Loucy (cell line): ENCODE data around the gene SERPINB3.
"Not testable (repeated sequence)": the region's sequence is repeated elsewhere in the genome, so short reads cannot be mapped to it uniquely, and the experiment has no call there.

Source experiments
- H2AFZ ChIP-seq: fragments of 200-600 bp; sonication (generic); 2 replicates; pipeline ENCODE4 v1.6.0; 2016; ENCODE audit warnings: antibody characterized with exemption, mild to moderate bottlenecking, low read length, moderate library complexity
- H3F3A ChIP-seq: fragments of 200-600 bp; 2 replicates; pipeline ENCODE4 v1.6.0; 2016; ENCODE audit warnings: antibody characterized with exemption, low read depth, mild to moderate bottlenecking
- H3K27me3 ChIP-seq: fragments of 200-600 bp; sonication (generic); 2 replicates; pipeline ENCODE4 v1.6.1; 2014; ENCODE audit warnings: low read length, mild to moderate bottlenecking; ENCODE audit not compliant: insufficient read depth, poor library complexity, severe bottlenecking
- H3K36me3 ChIP-seq: fragments of 200-600 bp; sonication (generic); 2 replicates; pipeline ENCODE4 v1.6.1; 2016; ENCODE audit warnings: low read length; ENCODE audit not compliant: insufficient read depth
- H3K4me1 ChIP-seq: fragments of 200-600 bp; sonication (generic); 2 replicates; pipeline ENCODE4 v1.5.1; 2014; ENCODE audit warnings: low read length, mild to moderate bottlenecking; ENCODE audit not compliant: insufficient read depth, poor library complexity, severe bottlenecking
- H3K4me2 ChIP-seq: fragments of 200-600 bp; sonication (generic); 2 replicates; pipeline ENCODE4 v1.6.0; 2014; ENCODE audit warnings: antibody characterized with exemption, low read length, low read depth, mild to moderate bottlenecking; ENCODE audit not compliant: poor library complexity, severe bottlenecking
- H3K4me3 ChIP-seq: fragments of 200-600 bp; sonication (generic); 2 replicates; pipeline ENCODE4 v1.5.1; 2014; ENCODE audit warnings: low read length, mild to moderate bottlenecking, mixed read lengths; ENCODE audit not compliant: poor library complexity, severe bottlenecking
- H3K79me2 ChIP-seq: fragments of 200-600 bp; sonication (generic); 2 replicates; pipeline ENCODE4 v1.6.1; 2014; ENCODE audit warnings: low read length; ENCODE audit not compliant: insufficient read depth
- H3K9ac ChIP-seq: fragments of 200-600 bp; sonication (generic); 2 replicates; pipeline ENCODE4 v1.6.0; 2014; ENCODE audit warnings: mild to moderate bottlenecking, low read depth, low read length, moderate library complexity; ENCODE audit not compliant: poor library complexity, severe bottlenecking
- H3K9me2 ChIP-seq: fragments of 200-600 bp; sonication (generic); replicated peaks from 2 replicates; pipeline ENCODE4 v1.6.1; 2016; ENCODE audit warnings: low read depth, low read length, mixed read lengths
- H3K9me3 ChIP-seq: fragments of 200-600 bp; sonication (generic); 2 replicates; pipeline ENCODE4 v1.6.1; 2014; ENCODE audit warnings: mild to moderate bottlenecking, antibody characterized with exemption, low read length, low read depth; ENCODE audit not compliant: insufficient read depth
- H4K20me1 ChIP-seq: fragments of 200-600 bp; sonication (generic); 2 replicates; pipeline ENCODE4 v1.6.0; 2014; ENCODE audit warnings: antibody characterized with exemption, low read length, mild to moderate bottlenecking; ENCODE audit not compliant: insufficient read depth, poor library complexity, severe bottlenecking
- CTCF ChIP-seq: fragments of 200-600 bp; sonication (generic); conservative IDR thresholded peaks from 2 replicates; pipeline ENCODE4 v1.5.1; 2014; ENCODE audit warnings: mild to moderate bottlenecking, antibody characterized with exemption, low read length
- EZH2phosphoT487 ChIP-seq: fragments of 200-600 bp; IDR thresholded peaks from 2 replicates; pipeline ENCODE4 v1.6.1; 2018; ENCODE audit warnings: antibody characterized with exemption, mild to moderate bottlenecking, moderate library complexity, borderline replicate concordance

SERPINB3 gene

DNA sequence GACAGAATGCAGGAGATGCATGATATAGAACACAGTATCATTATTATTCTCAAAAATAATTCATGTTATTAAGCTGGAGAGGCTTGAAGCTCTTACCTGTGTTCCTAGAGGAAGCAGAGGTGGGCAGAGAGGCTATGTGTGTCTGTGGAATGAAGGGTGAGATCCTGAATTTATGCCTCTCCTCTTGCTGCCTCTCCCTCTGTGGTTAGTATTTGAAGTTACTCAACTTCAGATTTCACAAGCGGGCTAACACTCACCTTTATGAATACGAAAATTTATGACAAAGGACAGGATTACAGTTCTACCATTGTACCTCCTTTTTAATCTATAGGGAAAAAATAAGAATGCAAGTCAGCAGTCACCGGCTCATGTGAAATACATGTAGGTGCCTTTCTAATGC, at the start of gene SERPINB3:
SERPINB3 (minus strand) TSS at position 144 of the 400 bp plus-strand sequence. CDS start 677 bp downstream, outside the sequence.
- H2AFZ ChIP-seq, H3K9me3 ChIP-seq, H3F3A ChIP-seq, H4K20me1 ChIP-seq, H3K9ac ChIP-seq, H3K4me3 ChIP-seq, H3K36me3 ChIP-seq, H3K4me1 ChIP-seq, H3K4me2 ChIP-seq, H3K27me3 ChIP-seq, H3K9me2 ChIP-seq, H3K79me2 ChIP-seq: not testable (repeated sequence)

DNA sequence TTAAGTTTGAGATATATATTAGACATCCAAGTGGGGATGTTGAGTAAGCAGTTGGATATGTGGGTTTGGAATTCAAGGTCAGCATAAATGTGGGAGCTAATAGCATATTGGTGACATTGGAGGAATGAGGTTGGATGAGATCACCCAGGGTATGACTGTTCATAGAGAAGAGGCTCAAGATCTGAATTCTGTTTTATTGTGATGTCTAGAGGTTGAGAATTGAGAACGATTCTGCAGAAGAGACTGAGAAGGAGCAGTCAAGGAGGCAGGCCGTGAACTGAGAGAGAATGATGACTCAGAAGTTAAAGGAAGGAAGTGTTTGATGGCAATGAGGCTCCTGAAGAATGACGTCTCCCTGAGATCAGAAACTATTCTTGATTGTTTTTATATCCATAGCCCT, 47.0 kb upstream of the SERPINB3 start:
- Histone ChIP-seq H3F3A (no peaks in the 10 kb centered on the region), H3K36me3 (no peaks in the 10 kb centered on the region), H3K9ac (no peak overlapping the region), H4K20me1 (no peaks in the 10 kb centered on the region), H3K9me3 (no peaks in the 10 kb centered on the region), H3K4me1 (no peaks in the 10 kb centered on the region), H3K4me3 (no peak overlapping the region), H3K4me2 (no peak overlapping the region), H3K79me2 (no peaks in the 10 kb centered on the region), H2AFZ (no peak overlapping the region), H3K27me3 (no peaks in the 10 kb centered on the region), H3K9me2 (no peaks in the 10 kb centered on the region)
- TF ChIP-seq EZH2phosphoT487 (no peak), CTCF (no peak)

GRCh38 chr18:63707816-63708215, 46.1 kb upstream of the SERPINB3 start:
- Histone ChIP-seq H3K27me3 (no peaks in the 10 kb centered on the region), H3K9me3 (no peaks in the 10 kb centered on the region), H3F3A (no peaks in the 10 kb centered on the region), H3K9ac (no peak overlapping the region), H3K4me1 (no peaks in the 10 kb centered on the region), H3K79me2 (no peaks in the 10 kb centered on the region), H4K20me1 (no peaks in the 10 kb centered on the region), H3K9me2 (no peaks in the 10 kb centered on the region), H3K4me2 (no peak overlapping the region), H3K4me3 (no peak overlapping the region), H3K36me3 (no peaks in the 10 kb centered on the region), H2AFZ (no peak overlapping the region)
- TF ChIP-seq EZH2phosphoT487 (no peak), CTCF (no peak)

- no peak overlapping the region for H2AFZ ChIP-seq
Measured at GRCh38 chr18:63705401-63705800, 43.7 kb upstream of the SERPINB3 start.

More at GRCh38 chr18:63705401-63705800, 43.7 kb upstream of the SERPINB3 start:
- Histone ChIP-seq H3K79me2 (no peaks in the 10 kb centered on the region), H3K9ac (no peak overlapping the region), H3K4me1 (no peaks in the 10 kb centered on the region), H3K9me3 (no peaks in the 10 kb centered on the region), H3K27me3 (no peaks in the 10 kb centered on the region), H4K20me1 (no peaks in the 10 kb centered on the region), H3K4me2 (no peak overlapping the region), H3K9me2 (no peaks in the 10 kb centered on the region), H3F3A (no peaks in the 10 kb centered on the region), H3K4me3 (no peak overlapping the region), H3K36me3 (no peaks in the 10 kb centered on the region)
- TF ChIP-seq EZH2phosphoT487 (no peak), CTCF (no peak)
